Karpas-422 (cell line): ENCODE measurements around the gene CHCHD4. TPM values are rescaled to one million over a fixed set of nuclear protein-coding genes. Genes with fewer than 3 reads are reported as not detected.

Experiments
- DNase-seq: peaks from one replicate; pipeline ENCODE4 v3.0.0-alpha.2; 2015
- H2AFZ ChIP-seq: fragments of 200-600 bp; sonication (generic); 2 replicates; pipeline ENCODE4 v1.6.1; 2014; ENCODE audit warnings: antibody characterized with exemption, low read length, mixed read lengths
- H3K27ac ChIP-seq: fragments of 200-600 bp; sonication (generic); 2 replicates; pipeline ENCODE4 v1.5.1; 2014; ENCODE audit warnings: mild to moderate bottlenecking, low read length, moderate library complexity
- H3K27me3 ChIP-seq: fragments of 200-600 bp; sonication (generic); 2 replicates; pipeline ENCODE4 v1.6.1; 2014; ENCODE audit warnings: low read length, mixed read lengths
- H3K36me3 ChIP-seq: fragments of 200-600 bp; sonication (generic); 2 replicates; pipeline ENCODE4 v1.6.1; 2014; ENCODE audit warnings: low read length, mixed read lengths; ENCODE audit not compliant: insufficient read depth
- H3K4me1 ChIP-seq: fragments of 200-600 bp; sonication (generic); 2 replicates; pipeline ENCODE4 v1.6.1; 2014; ENCODE audit warnings: mild to moderate bottlenecking, low read length, mixed read lengths
- H3K4me2 ChIP-seq: fragments of 200-600 bp; sonication (generic); 2 replicates; pipeline ENCODE4 v1.6.1; 2014; ENCODE audit warnings: low read length, low read depth, mild to moderate bottlenecking; ENCODE audit not compliant: poor library complexity, severe bottlenecking
- H3K4me3 ChIP-seq: fragments of 200-600 bp; sonication (generic); 2 replicates; pipeline ENCODE4 v1.5.1; 2014; ENCODE audit warnings: mild to moderate bottlenecking, antibody characterized with exemption, low read length, mixed read lengths
- H3K79me2 ChIP-seq: fragments of 200-600 bp; sonication (generic); 2 replicates; pipeline ENCODE4 v1.6.1; 2014; ENCODE audit warnings: mild to moderate bottlenecking, low read length, mixed read lengths
- H3K9ac ChIP-seq: fragments of 200-600 bp; sonication (generic); 2 replicates; pipeline ENCODE4 v1.6.0; 2014; ENCODE audit warnings: low read length
- H3K9me2 ChIP-seq: fragments of 200-600 bp; sonication (generic), shearing (Covaris generic); replicated peaks from 2 replicates; pipeline ENCODE4 v1.6.0; 2014; ENCODE audit warnings: mild to moderate bottlenecking, low read length, moderate library complexity; ENCODE audit not compliant: insufficient read depth
- H3K9me3 ChIP-seq: fragments of 300-700, 200-600 bp; sonication (generic); 2 replicates; pipeline ENCODE4 v1.6.1; 2014; ENCODE audit warnings: low read length, mixed read lengths
- H4K20me1 ChIP-seq: fragments of 200-600 bp; sonication (generic); 2 replicates; pipeline ENCODE4 v1.6.1; 2014; ENCODE audit warnings: mild to moderate bottlenecking, antibody characterized with exemption, low read length, low read depth; ENCODE audit not compliant: insufficient read depth
- total RNA-seq: library from RNA; depleted of rRNA; stranded (reverse); fragments of >200 nt; shearing (Covaris generic); gene quantifications from 2 replicates; pipeline ENCODE4 v1.2.3, GENCODE V29; 2014; ENCODE audit warnings: low replicate concordance

Gene CHCHD4
- total RNA-seq, 1 experiment from 2014 or later, result 19.7 TPM

GRCh38 chr3:14130230-14130629, 5.6 kb upstream of the CHCHD4 start:
- Histone ChIP-seq H3K79me2 (peaks cover 38% of the 10 kb centered on the region), H4K20me1 (peaks cover 8% of the 10 kb centered on the region; the same call in 1 of the 2 replicates), H3K9ac (no peak overlapping the region), H3K27ac (no peak overlapping the region), H3K27me3 (no peaks in the 10 kb centered on the region), H3K36me3 (peaks cover 20% of the 10 kb centered on the region), H3K4me1 (peaks cover 12% of the 10 kb centered on the region), H3K9me2 (no peaks in the 10 kb centered on the region), H3K9me3 (no peaks in the 10 kb centered on the region), H3K4me2 (no peak overlapping the region), H3K4me3 (no peak overlapping the region), H2AFZ (no peak overlapping the region)
- no peak for DNase-seq

- Histone ChIP-seq H3K36me3 (peaks cover 20% of the 10 kb centered on the region), H2AFZ (no peak overlapping the region), H3K27me3 (no peaks in the 10 kb centered on the region), H4K20me1 (peaks cover 8% of the 10 kb centered on the region; the same call in 1 of the 2 replicates), H3K9ac (no peak overlapping the region), H3K4me1 (peaks cover 12% of the 10 kb centered on the region), H3K4me2 (no peak overlapping the region), H3K9me3 (no peaks in the 10 kb centered on the region), H3K9me2 (no peaks in the 10 kb centered on the region), H3K4me3 (no peak overlapping the region), H3K27ac (no peak overlapping the region), H3K79me2 (peaks cover 44% of the 10 kb centered on the region)
- DNase-seq, result no peak
Measured at GRCh38 chr3:14129296-14129695, 4.6 kb upstream of the CHCHD4 start.

- H3K4me3 ChIP-seq, result no peak overlapping the region
- no peak overlapping the region for H2AFZ ChIP-seq
- peaks cover 50% of the 10 kb centered on the region for H3K79me2 ChIP-seq
- peaks cover 20% of the 10 kb centered on the region for H3K36me3 ChIP-seq
- H3K4me2 ChIP-seq, result no peak overlapping the region
- H3K27ac ChIP-seq, result no peak overlapping the region
- peaks cover 8% of the 10 kb centered on the region; the same call in 1 of the 2 replicates for H4K20me1 ChIP-seq
- no peak for DNase-seq
- H3K9ac ChIP-seq, result no peak overlapping the region
- H3K27me3 ChIP-seq, result no peaks in the 10 kb centered on the region
- H3K9me2 ChIP-seq, result no peaks in the 10 kb centered on the region
- no peaks in the 10 kb centered on the region for H3K9me3 ChIP-seq
- H3K4me1 ChIP-seq, result peaks cover 12% of the 10 kb centered on the region
Measured at GRCh38 chr3:14128724-14129123, 4.1 kb upstream of the CHCHD4 start.

GRCh38 chr3:14127516-14128161, 3.0 kb upstream of the CHCHD4 start:
- Histone ChIP-seq H3K4me1 (peaks cover 19% of the 10 kb centered on the region), H3K27ac (no peak overlapping the region), H2AFZ (no peak overlapping the region), H3K4me3 (no peak overlapping the region), H3K9ac (no peak overlapping the region), H3K9me3 (no peaks in the 10 kb centered on the region), H3K36me3 (peaks cover 20% of the 10 kb centered on the region), H3K4me2 (no peak overlapping the region), H3K79me2 (peaks cover 61% of the 10 kb centered on the region), H3K9me2 (no peaks in the 10 kb centered on the region), H3K27me3 (no peaks in the 10 kb centered on the region), H4K20me1 (peaks cover 8% of the 10 kb centered on the region; the same call in 1 of the 2 replicates)
- DNase-seq, result no peak

- DNase-seq, result no peak
- peaks cover 25% of the 10 kb centered on the region for H3K4me1 ChIP-seq
- H3K4me2 ChIP-seq, result peak overlapping the region; percentile 86
- no peak overlapping the region for H2AFZ ChIP-seq
- H3K9me2 ChIP-seq, result no peaks in the 10 kb centered on the region
- peak overlapping the region; percentile 87; the same call in 1 of the 2 replicates for H3K4me3 ChIP-seq
- peaks cover 8% of the 10 kb centered on the region; the same call in 1 of the 2 replicates for H4K20me1 ChIP-seq
- no peaks in the 10 kb centered on the region for H3K9me3 ChIP-seq
- H3K9ac ChIP-seq, result peak overlapping the region; percentile 89; the same call in 1 of the 2 replicates
- H3K27ac ChIP-seq, result no peak overlapping the region
- no peaks in the 10 kb centered on the region for H3K27me3 ChIP-seq
- H3K36me3 ChIP-seq, result peaks cover 20% of the 10 kb centered on the region
- peaks cover 67% of the 10 kb centered on the region for H3K79me2 ChIP-seq
Measured at GRCh38 chr3:14126887-14127505, 2.3 kb upstream of the CHCHD4 start.

- H3K9ac ChIP-seq, result peak overlapping the region; percentile 89
- peaks cover 24% of the 10 kb centered on the region for H3K36me3 ChIP-seq
Measured at GRCh38 chr3:14126017-14126886, 1.6 kb upstream of the CHCHD4 start.

GRCh38 chr3:14125193-14126016, 735 bp upstream of the CHCHD4 start:
- H2AFZ ChIP-seq, result peak overlapping the region; percentile 94; the same call in 1 of the 2 replicates
- peak overlapping the region; percentile 87 for H3K4me3 ChIP-seq
- peaks cover 28% of the 10 kb centered on the region for H3K4me1 ChIP-seq
- peak overlapping the region; percentile 89 for H3K9ac ChIP-seq
- DNase-seq, result peak; percentile 72
- H3K36me3 ChIP-seq, result peaks cover 25% of the 10 kb centered on the region
- no peaks in the 10 kb centered on the region for H3K27me3 ChIP-seq
- peak overlapping the region; percentile 86 for H3K4me2 ChIP-seq
- H3K79me2 ChIP-seq, result peaks cover 81% of the 10 kb centered on the region
- H3K27ac ChIP-seq, result no peak overlapping the region
- H4K20me1 ChIP-seq, result peaks cover 8% of the 10 kb centered on the region; the same call in 1 of the 2 replicates
- H3K9me2 ChIP-seq, result no peaks in the 10 kb centered on the region
- H3K9me3 ChIP-seq, result no peaks in the 10 kb centered on the region

More at GRCh38 chr3:14126017-14126886, 1.6 kb upstream of the CHCHD4 start:
- Histone ChIP-seq H3K9me3 (no peaks in the 10 kb centered on the region), H3K4me1 (peaks cover 28% of the 10 kb centered on the region), H2AFZ (no peak overlapping the region), H3K79me2 (peaks cover 75% of the 10 kb centered on the region), H3K9me2 (no peaks in the 10 kb centered on the region), H3K27me3 (no peaks in the 10 kb centered on the region), H3K27ac (no peak overlapping the region), H4K20me1 (peaks cover 8% of the 10 kb centered on the region; the same call in 1 of the 2 replicates), H3K4me3 (peak overlapping the region; percentile 87), H3K4me2 (peak overlapping the region; percentile 86)
- no peak for DNase-seq
